Measurements from ENCODE around the gene PCSK5. TPM values are rescaled to one million over a fixed set of nuclear protein-coding genes. Genes with fewer than 3 reads are reported as not detected.

PCSK5 gene
- total and polyA plus RNA-seq, 2 donors (not counting 3 experiments of a cell fraction or from before 2014, with no cell fraction given), result 2.6 to 4.8 TPM

- H3K36me3 ChIP-seq (ENCODE audit: control insufficient read depth in 2 of 2, extremely low read depth in 1 of 2, insufficient read depth in 2 of 2, low read length in 2 of 2), result no peaks in the 10 kb centered on the region
- H3K27me3 ChIP-seq (ENCODE audit: control insufficient read depth in 2 of 2, insufficient read depth in 2 of 2, low read length in 2 of 2), result peaks cover 0 to 6% of the 10 kb centered on the region in 2 experiments
- intact Hi-C loops (cut with micrococcal nuclease) (loop anchor here (2.0 to 10.0 kb wide), 7 partner anchors 293 to 867 kb away; partner anchors contain the start of genes CARNMT1, GCNT1 and RFK), dilution Hi-C loops (cut with MboI; ENCODE audit: extremely low pct_ligation_motif_present, low sequenced_read_pairs) (no loop called here)
- no peaks in the 10 kb centered on the region for H3K9me3 ChIP-seq (replicated peaks; ENCODE audit: control insufficient read depth, insufficient read depth, low read length)
- CTCF ChIA-PET, result interaction anchor here (0.7 to 2.3 kb wide), 6 partner anchors 25 to 767 kb away, joined by 3 to 16 read pairs (median 6); no protein-coding TSS in a partner anchor
- peaks cover 18% of the 10 kb centered on the region for H3K4me1 ChIP-seq (ENCODE audit: control insufficient read depth, extremely low read depth, insufficient read depth, low read length)
- H3K9ac ChIP-seq (replicated peaks; ENCODE audit: extremely low read depth, insufficient read depth, low read length), result peak overlapping the region; percentile 39
- TF ChIP-seq CTCF (IDR thresholded peaks at IDR 0.05; ENCODE audit: extremely low read depth in 1 of 2, insufficient read depth in 1 of 2, low read depth in 1 of 2, low read length in 2 of 2), result no peak
- no peak for TF ChIP-seq FOS (IDR thresholded peaks at IDR 0.05; ENCODE audit: borderline replicate concordance, insufficient read depth, low read length)
- no peak for TF ChIP-seq MAX (IDR thresholded peaks at IDR 0.05; ENCODE audit: insufficient read depth, insufficient read length)
- no peak for TF ChIP-seq MYC (IDR thresholded peaks at IDR 0.05; ENCODE audit: low read depth, low read length)
- no peak for TF ChIP-seq POLR2A (IDR thresholded peaks at IDR 0.05; ENCODE audit: low read depth, low read length)
- no peak for TF ChIP-seq POLR2AphosphoS5 (IDR thresholded peaks at IDR 0.05; ENCODE audit: insufficient read depth, low read depth, low read length)
- no peak for TF ChIP-seq EZH2 (IDR thresholded peaks at IDR 0.05; ENCODE audit: borderline replicate concordance, low read depth, low read length, severe bottlenecking)
- no peak for TF ChIP-seq JUN (IDR thresholded peaks at IDR 0.05; ENCODE audit: borderline replicate concordance, insufficient read depth, insufficient read length, low read depth)
- H3K79me2 ChIP-seq (ENCODE audit: control insufficient read depth, insufficient read depth, low read length), result no peaks in the 10 kb centered on the region
- peak overlapping the region; percentile 75 for H3K4me2 ChIP-seq (ENCODE audit: insufficient read depth, low read length)
- H3K9me1 ChIP-seq (replicated peaks; ENCODE audit: control insufficient read depth, extremely low read depth, insufficient read depth, low read length), result no peaks in the 10 kb centered on the region
- DNase-seq (ENCODE audit: low read depth, low spot score) (peak; percentile 53), FAIRE-seq (no peak)
- no peaks in the 10 kb centered on the region for H4K20me1 ChIP-seq (replicated peaks; ENCODE audit: control insufficient read depth, extremely low read depth, insufficient read depth, low read length)
- no TSS peak for BruUV-seq (replicated peaks)
- no peak overlapping the region for H3K27ac ChIP-seq (ENCODE audit: insufficient read depth, low read depth, low read length)
- H2AFZ ChIP-seq (ENCODE audit: low read depth, low read length), result peak overlapping the region; percentile 95
- POLR2A ChIA-PET, result interaction anchor here (0.6 kb wide), 1 partner anchor 1286 kb away, joined by 3 read pairs; no protein-coding TSS in a partner anchor
- H3K4me3 ChIP-seq (replicated peaks in 1 of 3; ENCODE audit: insufficient read depth in 1 of 3, low read depth in 1 of 3, low read length in 3 of 3), result peak overlapping the region; percentile 66 to 90 (median 87)
Measured at GRCh38 chr9:75891277-75891741, 836 bp downstream of the PCSK5 start.
